ENCODE measurements around the gene KLK3. TPM values are rescaled to one million over a fixed set of nuclear protein-coding genes. Genes with fewer than 3 reads are reported as not detected.

The KLK3 gene
- total RNA-seq, 2 experiments from 2014 or later: not detected

DNA sequence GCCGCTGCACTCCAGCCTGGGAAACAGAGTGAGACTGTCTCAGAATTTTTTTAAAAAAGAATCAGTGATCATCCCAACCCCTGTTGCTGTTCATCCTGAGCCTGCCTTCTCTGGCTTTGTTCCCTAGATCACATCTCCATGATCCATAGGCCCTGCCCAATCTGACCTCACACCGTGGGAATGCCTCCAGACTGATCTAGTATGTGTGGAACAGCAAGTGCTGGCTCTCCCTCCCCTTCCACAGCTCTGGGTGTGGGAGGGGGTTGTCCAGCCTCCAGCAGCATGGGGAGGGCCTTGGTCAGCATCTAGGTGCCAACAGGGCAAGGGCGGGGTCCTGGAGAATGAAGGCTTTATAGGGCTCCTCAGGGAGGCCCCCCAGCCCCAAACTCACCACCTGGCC lies 18.3 kb downstream of the KLK3 start, which contains the start of gene KLK2:
Gene KLK2, plus strand, starts transcription at position 384 of the 400 bp plus-strand sequence. CDS start 35 bp downstream, outside the sequence.
- no peak within 1 kb of the TSS for H3K4me3 Mint-ChIP-seq
- ATAC-seq (ENCODE audit: poor library complexity) (no peak), DNase-seq (no peak)
- H3K27me3 Mint-ChIP-seq: peaks cover 41% of the 10 kb centered on the region
- H3K9me3 ChIP-seq (ENCODE audit: control insufficient read depth in 1 of 2, insufficient read depth in 1 of 2, low read length in 2 of 2): peaks cover 0 to 7% of the 10 kb centered on the region in 2 experiments
- H3K27ac ChIP-seq (ENCODE audit: low read depth in 1 of 2, low read length in 2 of 2): no peak within 1 kb of the TSS
- H3K4me1 ChIP-seq (ENCODE audit: insufficient read depth, low read length): no peaks in the 10 kb centered on the region
- intact Hi-C loops (cut with DNase I, micrococcal nuclease): no loop called here
- no peak within 1 kb of the TSS for H3K4me3 ChIP-seq (ENCODE audit: low read length)
- TF ChIP-seq, protein P1, sequence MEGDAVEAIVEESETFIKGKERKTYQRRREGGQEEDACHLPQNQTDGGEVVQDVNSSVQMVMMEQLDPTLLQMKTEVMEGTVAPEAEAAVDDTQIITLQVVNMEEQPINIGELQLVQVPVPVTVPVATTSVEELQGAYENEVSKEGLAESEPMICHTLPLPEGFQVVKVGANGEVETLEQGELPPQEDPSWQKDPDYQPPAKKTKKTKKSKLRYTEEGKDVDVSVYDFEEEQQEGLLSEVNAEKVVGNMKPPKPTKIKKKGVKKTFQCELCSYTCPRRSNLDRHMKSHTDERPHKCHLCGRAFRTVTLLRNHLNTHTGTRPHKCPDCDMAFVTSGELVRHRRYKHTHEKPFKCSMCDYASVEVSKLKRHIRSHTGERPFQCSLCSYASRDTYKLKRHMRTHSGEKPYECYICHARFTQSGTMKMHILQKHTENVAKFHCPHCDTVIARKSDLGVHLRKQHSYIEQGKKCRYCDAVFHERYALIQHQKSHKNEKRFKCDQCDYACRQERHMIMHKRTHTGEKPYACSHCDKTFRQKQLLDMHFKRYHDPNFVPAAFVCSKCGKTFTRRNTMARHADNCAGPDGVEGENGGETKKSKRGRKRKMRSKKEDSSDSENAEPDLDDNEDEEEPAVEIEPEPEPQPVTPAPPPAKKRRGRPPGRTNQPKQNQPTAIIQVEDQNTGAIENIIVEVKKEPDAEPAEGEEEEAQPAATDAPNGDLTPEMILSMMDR (IDR thresholded peaks at IDR 0.05): no peak
- no peaks in the 10 kb centered on the region for H3K36me3 ChIP-seq (ENCODE audit: insufficient read depth, low read length)
- H3K27ac Mint-ChIP-seq: no peak within 1 kb of the TSS
- H3K36me3 Mint-ChIP-seq (ENCODE audit: low read depth): no peaks in the 10 kb centered on the region
- H3K9me3 Mint-ChIP-seq: no peaks in the 10 kb centered on the region
- POLR2A ChIA-PET: no interaction called here
- CTCF ChIA-PET: no interaction called here
- H3K4me1 Mint-ChIP-seq (ENCODE audit: low read depth): no peaks in the 10 kb centered on the region
- H3K27me3 ChIP-seq (ENCODE audit: control insufficient read depth in 1 of 2, insufficient read depth in 2 of 2, low read length in 2 of 2): peaks cover 9 to 43% of the 10 kb centered on the region in 2 experiments

DNA sequence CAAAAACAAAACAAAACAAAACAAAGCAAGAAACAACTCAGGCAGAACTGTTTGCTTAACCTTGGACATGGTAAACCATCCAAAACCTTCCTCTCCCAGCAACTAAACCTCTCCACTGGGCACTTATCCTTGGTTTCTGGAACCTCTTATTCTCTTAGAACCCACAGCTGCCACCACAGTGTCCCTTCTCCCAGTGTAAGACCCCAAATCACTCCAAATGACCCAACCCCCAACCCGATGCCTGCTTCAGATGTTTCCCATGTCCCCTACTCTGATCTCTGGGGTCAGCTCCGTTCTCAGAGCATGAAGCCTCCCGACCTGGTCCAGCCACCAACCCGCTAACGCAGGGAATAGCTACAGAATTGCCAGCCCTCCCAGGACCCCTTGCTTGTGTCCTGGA lies 19.5 kb downstream of the KLK3 start:
- no peak overlapping the region for H3K27ac ChIP-seq (ENCODE audit: low read depth in 1 of 2, low read length in 2 of 2)
- H3K9me3 ChIP-seq (ENCODE audit: control insufficient read depth in 1 of 2, insufficient read depth in 1 of 2, low read length in 2 of 2): peaks cover 0 to 7% of the 10 kb centered on the region in 2 experiments
- no peaks in the 10 kb centered on the region for H3K9me3 Mint-ChIP-seq
- H3K4me1 ChIP-seq (ENCODE audit: insufficient read depth, low read length): no peaks in the 10 kb centered on the region
- CTCF ChIA-PET: no interaction called here
- H3K4me1 Mint-ChIP-seq (ENCODE audit: low read depth): no peaks in the 10 kb centered on the region
- no peaks in the 10 kb centered on the region for H3K36me3 ChIP-seq (ENCODE audit: insufficient read depth, low read length)
- intact Hi-C loops (cut with DNase I, micrococcal nuclease): no loop called here
- DNase-seq: no peak
- H3K4me3 ChIP-seq (ENCODE audit: low read length): no peak overlapping the region
- H3K27me3 ChIP-seq (ENCODE audit: control insufficient read depth in 1 of 2, insufficient read depth in 2 of 2, low read length in 2 of 2): peaks cover 13 to 39% of the 10 kb centered on the region in 2 experiments
- TF ChIP-seq, protein P1 (IDR thresholded peaks at IDR 0.05): no peak
- H3K36me3 Mint-ChIP-seq (ENCODE audit: low read depth): no peaks in the 10 kb centered on the region
- no peak overlapping the region for H3K27ac Mint-ChIP-seq
- H3K4me3 Mint-ChIP-seq: no peak overlapping the region
- ATAC-seq (ENCODE audit: poor library complexity): no peak
- peaks cover 41% of the 10 kb centered on the region for H3K27me3 Mint-ChIP-seq
- POLR2A ChIA-PET: no interaction called here

DNA sequence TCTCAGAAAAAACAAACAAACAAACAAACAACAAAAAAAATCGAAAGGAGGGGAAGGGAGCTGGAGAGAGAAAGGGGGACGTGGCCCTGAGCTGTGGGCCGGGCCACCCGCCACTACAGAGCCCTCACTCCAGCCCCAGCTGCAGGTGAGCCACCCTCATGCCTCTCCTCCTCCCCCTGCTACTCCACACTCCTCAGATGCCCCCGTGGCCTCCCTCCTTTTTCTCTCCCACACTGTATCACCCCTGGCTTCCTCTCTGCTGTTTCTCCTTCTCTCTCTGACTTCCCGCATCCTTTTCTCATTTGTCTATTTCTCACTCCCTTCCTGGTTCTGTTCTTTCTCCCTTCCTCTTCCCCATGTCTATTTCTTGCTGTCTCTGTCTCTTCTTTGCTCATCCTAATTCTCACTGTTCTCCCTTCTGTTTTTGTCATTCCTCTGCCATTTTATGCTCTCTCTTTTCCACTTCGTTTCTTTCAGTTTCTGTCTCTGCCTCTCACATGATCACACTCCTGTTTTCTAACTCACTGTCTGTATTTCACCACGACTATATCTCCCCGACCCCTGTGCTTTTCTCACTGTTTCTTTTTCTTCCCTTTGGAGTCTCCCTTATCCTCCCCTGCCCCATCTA lies 21.2 kb downstream of the KLK3 start:
- H3K27me3 Mint-ChIP-seq: peaks cover 48% of the 10 kb centered on the region
- H3K36me3 Mint-ChIP-seq (ENCODE audit: low read depth): no peaks in the 10 kb centered on the region
- DNase-seq: no peak
- Histone ChIP-seq H3K27ac (ENCODE audit: low read depth in 1 of 2, low read length in 2 of 2) (no peak overlapping the region), H3K36me3 (ENCODE audit: insufficient read depth, low read length) (no peaks in the 10 kb centered on the region), H3K27me3 (ENCODE audit: control insufficient read depth in 1 of 2, insufficient read depth in 2 of 2, low read length in 2 of 2) (peaks cover 11 to 47% of the 10 kb centered on the region in 2 experiments), H3K9me3 (ENCODE audit: control insufficient read depth in 1 of 2, insufficient read depth in 1 of 2, low read length in 2 of 2) (peaks cover 0 to under 1% of the 10 kb centered on the region in 2 experiments), H3K4me1 (ENCODE audit: insufficient read depth, low read length) (no peaks in the 10 kb centered on the region), H3K4me3 (ENCODE audit: low read length) (no peak overlapping the region)
- no peak overlapping the region for H3K27ac Mint-ChIP-seq
- ChIA-PET CTCF (no interaction called here), POLR2A (no interaction called here)
- ATAC-seq (ENCODE audit: poor library complexity): no peak
- no peaks in the 10 kb centered on the region for H3K9me3 Mint-ChIP-seq
- intact Hi-C loops (cut with DNase I, micrococcal nuclease): no loop called here
- H3K4me1 Mint-ChIP-seq (ENCODE audit: low read depth): no peaks in the 10 kb centered on the region
- TF ChIP-seq, protein P1 (IDR thresholded peaks at IDR 0.05): no peak
- H3K4me3 Mint-ChIP-seq: no peak overlapping the region

All from CD4-positive, alpha-beta T cell (primary cell).